G401.6 (cell line): ENCODE measurements around the gene PRKAG1.

Experiments
- FAIRE-seq: peaks from 2 replicates; lab custom pipeline; 2012; peaks lifted over from hg19 to GRCh38; lab: Jason Lieb, UNC

Gene PRKAG1

DNA sequence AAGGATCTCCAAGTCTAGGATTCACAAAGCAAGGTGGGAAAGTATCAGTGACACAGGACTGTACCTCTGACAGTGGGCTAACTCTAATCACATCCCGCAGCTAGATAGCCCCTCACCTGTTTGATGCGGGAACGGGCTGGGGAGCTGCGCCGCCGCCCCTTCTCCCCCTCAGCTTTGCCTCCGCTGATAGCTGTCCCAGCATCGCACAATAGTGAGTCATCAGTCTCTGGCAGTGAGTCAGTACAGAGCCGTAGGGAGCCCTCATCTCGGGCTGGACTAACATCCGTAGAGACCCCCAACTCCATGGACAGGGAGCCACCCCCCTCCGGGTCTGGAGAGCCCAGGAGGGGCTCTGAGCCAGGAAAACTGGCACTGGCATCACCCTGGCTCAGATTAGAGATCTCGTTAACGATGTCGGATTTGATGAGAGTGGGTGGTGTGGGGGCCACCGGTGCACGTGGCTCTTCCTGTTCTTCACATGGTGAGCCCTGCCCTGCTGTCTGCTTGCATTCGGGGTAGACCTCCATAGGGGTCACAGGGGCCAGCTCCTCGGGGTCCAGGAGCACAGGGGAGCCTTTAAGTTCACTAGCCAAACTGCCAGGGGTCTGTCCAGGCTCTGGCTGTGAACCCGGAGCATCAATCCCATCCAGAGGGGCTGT is 31.1 kb upstream of the PRKAG1 start:
- no peak for FAIRE-seq

DNA sequence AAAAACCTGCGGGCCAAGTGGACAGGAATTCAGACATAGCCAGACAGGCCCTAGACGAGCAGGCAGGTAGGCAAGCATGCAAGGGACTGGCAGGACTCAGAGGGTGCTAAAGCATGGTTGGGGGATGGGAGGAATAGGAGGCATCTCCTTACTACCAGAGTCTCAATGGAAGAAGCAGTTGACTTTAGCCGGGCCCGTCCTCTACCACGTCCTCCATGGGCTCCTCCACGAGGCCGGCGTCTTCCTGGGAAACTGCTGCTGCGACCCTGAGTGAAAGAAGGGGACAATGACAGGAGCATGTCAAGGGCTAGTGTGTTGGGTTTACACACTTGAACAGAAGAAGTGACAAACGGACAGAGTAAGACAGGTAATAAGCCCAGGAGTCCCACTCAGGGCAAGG is 30.4 kb upstream of the PRKAG1 start:
- FAIRE-seq: no peak

DNA sequence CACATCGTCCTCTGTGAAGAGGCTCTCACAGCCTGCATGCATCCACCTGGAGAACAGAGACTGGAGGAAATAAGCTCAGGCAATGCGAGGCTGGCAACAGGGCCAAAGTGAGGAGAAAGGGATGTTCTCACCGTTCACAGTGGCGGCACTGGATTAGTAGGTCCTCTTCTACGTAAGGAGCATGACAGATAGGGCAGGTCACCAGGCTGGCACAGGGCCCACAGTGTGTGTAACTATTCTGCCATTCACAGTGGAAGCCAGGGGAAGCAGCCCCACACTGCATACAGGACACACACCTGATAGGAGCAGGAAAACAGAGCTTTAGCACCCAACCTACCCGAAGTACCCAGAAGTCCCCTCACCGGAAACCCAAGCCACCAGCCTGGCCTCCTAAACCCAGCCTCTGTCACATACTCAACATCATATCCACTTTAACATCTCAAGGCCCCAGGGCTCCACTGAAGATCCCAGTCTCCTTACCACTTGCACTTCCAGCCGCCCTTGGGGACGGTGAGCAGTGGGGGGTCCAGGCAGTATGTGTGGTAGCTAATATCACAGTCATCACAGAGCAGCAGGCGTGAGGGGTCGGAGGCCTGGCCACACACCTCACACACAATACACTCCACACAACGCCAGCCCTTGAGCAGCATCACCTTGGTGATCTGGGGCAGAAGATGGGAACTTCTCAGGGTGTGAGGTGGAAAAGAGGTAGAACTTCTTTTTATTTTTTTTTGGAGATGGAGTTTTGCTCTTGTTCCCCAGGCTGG is 27.7 kb upstream of the PRKAG1 start:
- no peak for FAIRE-seq

DNA sequence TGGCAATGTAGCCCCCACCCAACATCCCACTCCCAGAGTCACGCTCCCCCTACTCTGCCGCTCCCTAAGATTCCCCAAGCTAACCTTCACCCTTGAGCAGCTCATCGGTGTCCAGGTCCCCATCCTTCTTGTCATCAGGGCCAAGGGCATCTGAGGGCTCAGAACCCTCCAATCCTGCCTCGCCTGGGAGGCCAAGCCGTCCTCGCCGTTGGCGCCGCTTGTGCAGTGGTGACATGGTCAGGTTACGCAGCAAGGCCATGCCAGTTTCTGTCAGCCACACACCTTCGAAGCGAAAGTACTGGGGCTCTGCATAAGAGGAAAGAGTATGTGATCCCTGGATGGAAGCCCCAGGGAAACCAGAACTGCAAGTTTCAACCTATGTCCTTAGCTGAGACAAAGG is 26.1 kb upstream of the PRKAG1 start:
- no peak for FAIRE-seq

DNA sequence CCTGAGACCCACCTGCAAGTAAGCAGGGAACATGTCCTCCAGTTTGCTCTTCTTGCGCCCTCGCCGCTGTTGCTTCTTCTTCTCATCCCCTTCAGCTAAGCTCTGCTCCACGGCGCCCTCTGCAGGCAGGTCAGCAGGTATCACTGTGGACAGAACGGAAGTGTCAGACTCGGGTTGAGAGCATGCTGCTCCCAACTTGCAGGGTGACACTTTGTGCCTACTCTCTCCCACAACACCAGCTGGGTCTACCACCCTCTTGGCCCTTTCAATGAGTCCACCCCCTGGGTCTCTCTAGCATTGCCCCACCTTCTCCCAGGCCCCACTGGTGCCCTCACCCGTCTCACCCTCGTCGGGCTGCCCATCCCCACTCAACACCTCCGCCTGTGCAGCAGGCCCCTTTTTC is 25.3 kb upstream of the PRKAG1 start:
- no peak for FAIRE-seq

DNA sequence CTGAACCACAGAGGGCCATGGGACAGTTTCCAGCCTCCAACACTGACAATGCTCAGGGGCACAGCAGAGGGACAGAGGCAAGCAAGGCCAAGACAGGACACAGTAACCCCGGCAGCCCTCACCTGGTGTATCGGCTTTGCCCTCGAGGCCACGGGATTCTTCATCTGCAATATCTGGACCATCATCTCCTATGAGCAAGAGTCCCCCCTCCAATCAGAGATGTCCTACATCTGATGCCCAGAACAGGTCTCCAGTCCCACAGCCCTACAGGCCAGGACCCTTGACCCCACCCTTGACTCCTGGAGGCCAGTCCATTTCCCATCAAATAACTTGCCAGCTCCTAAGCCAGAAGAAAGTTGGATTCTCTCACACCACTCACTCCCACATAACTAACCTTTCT is 24.7 kb upstream of the PRKAG1 start:
- FAIRE-seq: no peak

DNA sequence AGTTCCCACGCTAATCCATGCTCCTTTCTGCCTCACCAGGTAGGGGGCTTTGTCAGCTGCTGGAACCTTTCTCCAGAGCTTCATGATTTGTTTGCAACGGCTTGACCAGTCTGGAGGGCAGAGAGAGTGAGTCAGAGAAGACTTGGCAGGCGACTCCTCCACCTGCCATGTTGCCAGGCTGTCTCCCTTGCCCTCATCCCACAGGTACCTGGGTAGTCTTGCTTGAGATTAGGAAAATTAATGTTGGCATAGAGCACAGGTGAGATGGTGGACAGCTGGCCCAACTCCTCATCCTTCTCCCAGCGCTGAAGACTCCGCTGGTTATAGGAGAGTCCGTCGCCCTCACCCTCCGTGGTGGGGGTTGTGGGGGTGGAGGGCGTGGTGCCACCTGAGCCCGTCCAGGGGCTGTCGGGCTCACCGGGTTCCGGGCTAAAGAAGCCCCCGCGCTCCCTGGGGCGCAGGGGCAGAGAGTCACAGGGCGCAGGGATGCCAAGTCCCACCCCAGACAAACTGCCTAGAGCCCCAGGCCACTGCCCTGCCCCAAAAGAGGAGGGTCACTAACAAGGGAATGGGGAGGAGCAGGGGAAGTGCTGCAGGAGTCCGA is 23.4 kb upstream of the PRKAG1 start:
- FAIRE-seq: no peak

DNA sequence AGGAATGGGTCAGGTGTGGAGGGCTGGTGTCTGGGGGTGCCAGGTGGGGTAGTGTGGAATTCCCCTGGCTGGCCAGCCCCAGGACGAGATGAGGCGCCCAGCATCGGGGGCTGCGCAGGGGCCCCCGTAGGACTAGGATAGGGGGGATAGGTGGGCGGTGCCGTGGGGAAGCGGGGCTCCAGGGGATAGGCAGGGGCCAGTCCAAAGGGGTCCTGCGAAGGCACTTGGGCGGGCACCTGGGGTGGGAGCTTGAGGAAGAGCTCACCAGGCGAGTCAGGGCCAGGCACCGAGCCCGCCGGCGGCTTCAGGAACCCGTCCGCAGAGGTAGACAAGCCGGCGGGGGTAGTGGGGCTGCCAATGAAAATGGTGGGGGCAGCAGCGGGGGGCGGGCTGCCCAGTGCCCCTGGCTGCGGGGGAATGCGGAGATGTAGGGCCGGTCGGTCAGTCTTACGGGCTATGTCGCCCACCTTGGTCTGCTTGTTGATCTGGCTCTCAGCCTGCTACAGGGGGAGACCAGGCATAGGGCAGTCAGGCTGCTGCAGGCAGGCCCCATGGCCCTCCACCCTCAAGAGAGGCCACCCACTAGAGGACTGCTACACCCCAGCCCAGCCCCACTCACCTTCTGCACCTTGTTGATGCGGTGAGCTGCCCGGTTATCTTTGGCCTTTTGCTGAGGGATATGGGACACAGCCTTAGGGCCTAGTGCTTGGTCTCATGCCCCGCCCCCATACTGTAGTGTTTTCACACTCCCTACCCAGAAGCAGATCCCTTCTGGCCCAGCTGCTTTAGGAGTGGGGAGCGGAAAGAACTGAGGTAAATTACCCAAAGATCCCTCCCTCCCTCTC is 22.7 kb upstream of the PRKAG1 start:
- no peak for FAIRE-seq

DNA sequence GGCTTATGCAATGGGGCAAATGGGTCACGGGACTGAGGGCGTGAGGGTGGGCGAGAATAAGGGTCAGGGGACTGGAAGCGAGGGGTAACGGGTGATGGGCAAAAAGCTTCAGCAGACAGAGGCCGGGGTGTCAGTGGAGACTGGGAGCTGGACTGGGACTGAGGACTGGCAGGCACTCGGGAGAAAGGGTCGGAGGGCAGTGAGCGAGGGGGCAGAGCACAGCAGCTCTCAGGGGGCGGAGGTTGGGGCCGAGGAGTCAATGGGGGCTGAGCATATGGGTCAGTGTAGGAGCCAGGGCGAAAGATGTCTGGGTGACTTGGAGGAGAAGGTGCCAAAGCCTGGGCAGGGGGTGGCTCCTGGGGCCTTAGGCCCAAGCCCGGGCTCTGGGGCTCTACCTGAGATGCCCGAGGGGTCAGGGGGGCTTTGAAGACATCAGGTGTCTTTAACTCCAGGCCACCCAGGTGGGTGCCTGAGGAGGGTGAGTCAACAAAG is 21.8 kb upstream of the PRKAG1 start:
- FAIRE-seq: no peak

DNA sequence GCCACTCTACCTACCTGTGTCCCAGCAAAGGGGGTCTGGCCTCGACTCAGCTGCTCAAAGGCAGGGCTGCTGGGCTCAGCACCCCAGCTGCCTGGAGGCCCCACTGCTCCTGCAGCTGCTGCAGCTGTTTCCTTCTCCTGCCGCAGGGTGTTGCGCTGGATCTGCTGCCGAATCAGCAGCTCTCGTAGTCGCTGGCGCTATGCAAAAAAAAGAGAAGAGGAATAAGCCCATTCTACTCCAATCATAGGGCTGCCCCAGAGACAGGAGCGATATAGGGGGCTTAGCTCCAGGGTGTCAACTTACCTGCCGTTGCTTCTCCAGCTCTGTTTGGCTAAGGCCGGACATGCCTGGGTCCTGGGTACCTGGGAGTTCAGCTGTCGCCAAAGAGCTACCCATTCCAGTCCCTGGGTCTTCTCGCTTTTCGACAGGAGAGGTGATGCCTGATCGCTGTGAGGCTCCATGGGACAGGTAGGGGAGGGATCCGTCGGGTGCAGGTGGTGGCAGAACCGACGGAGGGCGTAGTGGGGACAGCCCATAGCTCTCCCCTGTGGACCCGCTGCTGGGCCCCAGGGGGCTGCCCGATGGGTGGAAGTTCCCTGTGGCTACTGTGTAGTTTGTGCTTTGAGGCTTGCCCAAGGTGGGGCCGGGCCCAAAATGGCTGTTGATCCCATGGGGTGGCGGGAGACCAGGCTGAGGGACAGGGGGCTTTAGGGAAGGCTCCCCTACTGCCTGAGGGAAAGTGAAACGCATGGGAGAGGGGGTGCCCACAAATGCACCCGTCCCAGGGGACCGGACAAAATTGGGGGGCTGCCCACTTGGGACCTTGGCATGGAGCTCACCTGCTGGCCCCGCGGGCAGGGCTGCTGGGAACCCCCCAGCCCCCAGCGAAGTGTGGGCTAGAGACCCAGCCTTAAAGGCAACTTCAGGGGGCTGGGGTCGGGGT is 21.1 kb upstream of the PRKAG1 start:
- FAIRE-seq: no peak

DNA sequence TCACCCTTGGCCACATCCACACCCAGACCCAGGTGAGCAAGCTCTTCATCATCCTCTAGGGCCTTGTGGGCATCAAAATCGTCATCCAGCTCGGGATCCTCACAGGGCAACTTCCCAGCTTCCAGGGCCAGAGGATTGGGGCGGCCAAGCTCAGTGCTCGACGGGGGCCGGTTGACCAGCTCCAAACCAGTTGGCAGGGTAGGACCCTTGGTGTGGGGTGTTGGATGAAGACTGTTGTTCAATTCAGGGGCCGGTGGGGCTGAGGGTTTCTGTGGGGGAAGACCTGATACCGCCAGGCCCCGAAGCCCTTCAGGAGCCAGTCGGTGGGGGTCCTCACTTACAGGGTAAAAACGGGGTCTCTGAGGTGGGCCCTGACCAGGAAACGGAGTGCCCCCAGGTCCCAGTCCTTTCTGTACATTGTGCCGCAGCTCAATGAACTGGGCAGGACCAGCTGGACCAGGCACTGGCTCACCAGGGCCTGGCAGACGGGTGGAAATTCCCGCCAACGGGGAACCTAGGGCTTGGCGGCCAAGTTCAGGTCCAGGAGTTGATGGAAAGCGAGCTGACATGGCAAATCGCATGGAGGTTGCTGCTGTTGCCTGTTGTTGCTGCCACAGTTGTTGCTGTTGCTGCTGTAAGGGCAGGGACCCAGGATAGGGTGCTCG is 19.8 kb upstream of the PRKAG1 start:
- FAIRE-seq: no peak

DNA sequence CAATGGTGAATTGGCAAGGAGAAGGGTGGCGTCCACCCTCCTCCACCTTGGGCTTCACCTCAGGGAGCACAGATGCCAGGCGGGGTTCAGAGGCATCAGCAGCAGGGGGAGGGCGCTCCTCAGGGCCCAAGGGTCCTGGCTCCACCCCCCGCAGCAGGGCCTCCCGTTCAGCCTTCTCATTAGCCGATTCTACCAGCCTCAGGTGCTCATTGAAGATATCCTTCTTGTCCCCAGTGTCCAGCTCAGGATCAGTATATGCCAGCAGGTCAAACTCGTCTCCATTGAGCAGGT is 19.3 kb upstream of the PRKAG1 start:
- no peak for FAIRE-seq

DNA sequence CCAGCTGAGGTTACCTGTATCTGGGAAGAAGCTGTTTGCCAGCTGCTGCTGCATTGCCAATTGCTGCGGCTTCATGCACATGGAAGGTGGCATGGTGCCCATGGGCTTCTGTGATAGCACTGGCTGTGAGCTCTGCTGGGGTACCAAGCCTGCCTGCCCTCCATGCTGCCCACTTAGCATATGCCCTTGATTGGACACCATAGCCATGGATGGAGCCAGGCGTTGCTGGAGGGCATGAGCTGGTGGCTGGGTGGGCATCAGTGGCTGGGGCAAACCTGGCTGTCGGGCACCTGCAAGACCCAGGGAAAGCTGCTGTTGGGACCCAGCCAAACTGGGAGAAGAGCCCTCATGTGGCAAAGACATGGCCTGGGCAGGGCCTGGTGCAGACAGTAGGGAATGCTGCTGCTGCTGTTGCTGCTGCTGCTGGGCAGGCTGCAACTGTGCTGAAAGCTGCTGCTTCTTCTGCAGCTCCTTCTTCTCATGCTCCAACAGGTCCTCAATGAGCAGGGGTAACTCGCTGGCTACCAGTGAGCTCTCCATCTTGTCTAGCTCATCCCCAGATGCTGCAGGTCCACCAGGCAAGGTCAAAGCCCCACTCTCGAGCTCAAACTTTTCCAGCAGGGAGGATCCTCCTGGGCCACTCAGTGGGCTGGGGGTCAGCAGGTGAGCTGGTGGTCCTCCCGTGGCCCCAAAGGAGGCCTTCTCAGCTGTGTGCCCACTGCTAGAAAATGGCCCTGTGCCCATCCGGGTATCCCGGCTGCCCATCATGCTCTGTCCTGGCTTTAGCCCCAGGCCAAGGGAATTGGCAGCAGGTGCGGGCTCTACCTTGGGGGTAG is 18.8 kb upstream of the PRKAG1 start:
- no peak for FAIRE-seq

DNA sequence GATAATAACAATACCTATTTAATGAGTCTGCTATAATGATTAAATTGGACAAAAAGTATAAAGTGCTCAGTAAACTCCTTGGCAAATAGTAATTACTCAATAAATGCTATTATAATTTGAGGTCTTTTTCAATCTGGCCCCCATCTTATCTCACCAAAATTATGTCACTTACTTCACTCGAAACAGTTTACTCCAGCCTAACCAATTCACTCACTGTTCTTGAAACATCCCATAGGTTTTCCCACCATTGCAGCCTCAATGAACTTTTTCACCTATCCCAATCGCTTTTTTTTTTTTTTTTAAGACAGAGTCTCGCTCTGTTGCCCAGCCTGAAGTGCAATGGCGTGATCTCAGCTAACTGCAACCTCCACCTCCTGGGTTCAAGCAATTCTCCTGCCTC is 17.5 kb upstream of the PRKAG1 start:
- FAIRE-seq: no peak

DNA sequence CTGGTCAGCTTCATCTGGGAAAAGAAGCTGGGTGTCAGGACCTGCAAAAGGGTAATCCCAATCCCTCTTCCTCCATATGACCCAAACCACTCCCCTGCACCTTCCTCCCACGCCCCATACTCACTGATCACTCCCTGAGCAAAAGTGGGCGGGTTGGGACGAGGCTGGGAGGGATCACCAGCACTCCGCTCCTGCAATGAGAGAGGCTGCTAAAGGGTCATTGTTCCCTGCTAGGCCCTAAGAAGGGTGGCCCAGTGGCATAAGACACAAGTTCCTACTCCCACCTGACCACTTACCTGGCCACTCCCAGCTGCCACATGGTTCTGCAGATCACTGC is 15.7 kb upstream of the PRKAG1 start:
- FAIRE-seq: no peak

DNA sequence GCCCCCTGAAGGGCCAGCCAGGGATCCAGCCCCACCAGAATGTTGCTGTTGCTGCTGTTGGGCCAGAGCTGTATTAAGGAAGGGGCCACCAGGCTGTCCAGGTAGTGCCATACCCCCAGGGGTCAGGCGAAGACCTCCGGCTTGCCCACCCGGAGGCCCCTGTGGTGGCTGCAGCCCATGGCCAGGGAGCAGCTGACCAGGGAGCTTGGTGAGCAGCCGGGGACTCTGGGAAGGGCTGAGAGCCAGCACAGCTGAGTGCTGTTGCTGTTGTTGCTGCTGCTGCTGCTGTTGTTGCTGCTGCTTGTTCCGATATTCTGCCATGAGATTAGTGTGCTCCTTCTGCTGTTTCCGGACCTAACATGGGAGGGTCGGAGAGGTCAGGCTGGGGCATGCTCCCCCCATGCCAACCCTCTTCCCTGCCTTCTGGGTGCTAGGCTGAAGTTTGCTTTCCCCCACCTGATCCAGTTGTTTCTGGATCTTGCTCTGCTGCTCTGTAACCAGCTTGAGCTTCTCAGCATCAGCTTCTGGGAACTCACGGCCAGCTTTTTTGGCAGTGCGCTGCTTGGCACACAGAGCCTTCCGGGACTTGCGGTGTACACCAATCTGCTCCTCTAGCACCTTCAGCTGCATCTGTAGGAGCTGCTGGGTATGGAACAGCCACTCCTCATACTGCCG is 15.2 kb upstream of the PRKAG1 start:
- FAIRE-seq: no peak

DNA sequence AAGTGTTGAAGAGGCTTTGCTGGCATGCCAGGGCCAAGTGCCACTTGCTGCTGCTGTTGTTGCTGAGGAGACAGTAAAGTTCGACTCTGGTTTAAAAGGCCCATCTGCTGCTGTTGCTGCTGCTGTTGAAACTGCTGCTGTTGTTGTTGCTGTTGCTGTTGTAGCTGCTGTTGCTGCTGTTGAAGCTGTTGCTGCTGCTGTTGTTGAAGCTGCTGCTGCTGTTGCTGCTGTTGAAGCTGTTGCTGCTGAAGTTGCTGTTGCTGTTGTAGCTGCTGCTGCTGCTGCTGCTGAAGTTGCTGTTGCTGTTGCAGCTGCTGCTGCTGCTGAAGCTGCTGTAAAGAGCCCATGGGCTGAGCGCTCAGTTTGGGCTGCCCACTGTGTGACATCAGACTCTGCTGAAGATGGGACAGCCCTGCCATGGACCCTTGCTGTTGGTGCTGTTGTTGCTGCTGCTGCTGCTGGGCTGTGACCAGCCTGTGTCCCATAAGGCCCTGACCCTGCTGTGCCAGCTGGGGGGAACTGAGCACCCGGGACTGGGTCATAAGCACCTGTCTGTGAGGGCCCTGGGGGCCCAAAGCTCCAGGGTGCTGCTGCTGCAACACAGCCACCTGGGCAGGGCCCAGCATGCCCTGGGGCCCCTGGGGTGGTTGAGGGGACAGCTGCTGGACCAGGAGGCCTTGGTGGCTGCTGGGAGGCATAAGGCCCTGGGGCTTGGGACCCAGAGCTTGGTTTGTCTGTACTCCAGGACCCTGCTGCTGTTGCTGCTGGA is 14.3 kb upstream of the PRKAG1 start:
- no peak for FAIRE-seq

DNA sequence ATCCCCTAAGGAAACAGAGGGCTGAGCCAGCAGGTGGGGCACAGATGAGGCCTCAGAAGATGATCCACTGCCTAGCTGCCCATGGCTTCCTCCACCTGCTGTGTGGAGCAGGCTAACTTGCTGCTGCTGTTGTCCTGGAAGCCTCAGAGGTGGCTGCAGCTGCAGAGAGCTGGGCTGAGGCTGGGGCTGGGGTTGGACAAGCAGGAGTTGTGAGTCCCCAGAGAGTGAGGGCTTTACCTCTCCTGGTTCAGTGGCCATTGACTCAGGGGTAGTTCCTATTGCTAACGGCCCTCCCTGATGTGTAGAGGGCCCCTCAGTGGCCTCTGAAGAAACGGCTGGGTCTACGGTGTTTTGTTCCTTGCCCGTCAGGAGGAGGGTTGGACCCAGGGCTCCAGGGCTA is 13.7 kb upstream of the PRKAG1 start:
- no peak for FAIRE-seq

DNA sequence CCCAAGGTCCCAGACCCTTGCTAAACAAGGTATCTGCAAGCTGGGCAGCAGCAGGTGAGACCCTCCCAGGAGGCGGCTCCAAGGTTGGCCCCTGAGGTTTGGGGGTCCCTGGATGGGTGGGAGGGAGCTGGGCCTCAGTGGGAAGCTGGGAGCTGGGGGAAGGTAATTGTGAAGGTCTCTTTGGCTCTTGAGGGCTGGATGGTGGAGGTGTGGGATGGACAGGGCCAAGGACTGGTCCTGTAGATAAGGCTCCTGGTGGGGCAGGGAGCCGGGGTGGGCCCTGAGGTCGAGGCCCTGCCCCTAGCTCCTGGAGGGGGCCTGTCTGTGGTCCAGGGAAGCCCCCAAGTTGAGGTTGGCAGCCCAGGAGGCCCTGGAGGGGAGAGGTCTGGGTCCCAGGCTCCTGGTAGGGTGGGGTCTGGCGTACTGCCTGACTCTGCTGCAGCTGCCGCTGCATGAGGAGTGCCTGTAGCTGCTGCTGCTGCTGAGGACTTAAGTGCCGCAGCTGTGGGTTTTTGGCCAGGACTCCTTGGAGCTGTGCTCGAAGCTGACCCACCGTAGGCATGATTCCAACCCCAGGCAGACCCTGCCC is 13.1 kb upstream of the PRKAG1 start:
- FAIRE-seq: no peak
